GM18870 (cell line): ENCODE results near the gene RGSL1.

Source experiments
- ATAC-seq: cut with Tn5 transposase; IDR thresholded peaks from one replicate; pipeline ENCODE4 v1.9.1; 2021; ENCODE audit warnings: moderate library complexity; ENCODE audit not compliant: unreplicated experiment

RGSL1 gene

DNA sequence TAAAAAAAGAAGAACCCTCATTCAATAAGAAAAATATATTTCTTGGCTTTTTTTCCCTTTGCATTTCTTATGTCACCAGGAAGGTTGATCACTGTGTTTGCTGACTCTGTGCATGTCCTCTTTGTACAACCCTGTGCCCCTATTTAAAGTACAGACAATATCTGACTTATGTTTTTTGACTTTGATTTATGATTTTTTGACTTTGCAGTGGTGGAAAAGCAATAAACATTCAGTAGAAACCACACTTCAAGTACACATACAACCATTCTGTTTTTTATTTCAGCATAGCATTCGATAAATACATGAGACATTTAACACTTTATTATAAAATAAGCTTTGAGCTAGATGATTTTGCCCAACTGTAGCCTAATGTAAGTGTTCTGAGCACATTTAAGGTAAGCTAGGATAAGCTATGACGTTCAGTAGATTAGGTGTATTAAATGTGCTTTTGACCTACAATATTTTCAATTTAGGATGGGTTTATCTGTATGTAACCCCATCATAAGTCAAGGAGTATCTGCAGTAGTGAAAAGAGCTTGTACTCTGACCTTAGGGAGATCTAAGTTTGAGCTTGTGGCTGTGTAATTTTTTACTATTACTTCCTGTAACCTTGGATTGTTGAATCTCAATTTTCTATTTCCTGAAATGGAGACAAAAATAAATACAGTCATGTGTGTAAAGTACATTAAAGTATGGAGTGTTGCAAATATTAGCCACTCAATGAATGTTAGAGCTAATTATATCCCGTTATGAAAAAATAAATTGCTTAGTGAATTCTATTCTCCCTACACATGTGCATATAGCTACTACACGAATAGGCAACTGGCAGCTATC is 137.9 kb downstream of the RGSL1 start:
- ATAC-seq, result no peak

DNA sequence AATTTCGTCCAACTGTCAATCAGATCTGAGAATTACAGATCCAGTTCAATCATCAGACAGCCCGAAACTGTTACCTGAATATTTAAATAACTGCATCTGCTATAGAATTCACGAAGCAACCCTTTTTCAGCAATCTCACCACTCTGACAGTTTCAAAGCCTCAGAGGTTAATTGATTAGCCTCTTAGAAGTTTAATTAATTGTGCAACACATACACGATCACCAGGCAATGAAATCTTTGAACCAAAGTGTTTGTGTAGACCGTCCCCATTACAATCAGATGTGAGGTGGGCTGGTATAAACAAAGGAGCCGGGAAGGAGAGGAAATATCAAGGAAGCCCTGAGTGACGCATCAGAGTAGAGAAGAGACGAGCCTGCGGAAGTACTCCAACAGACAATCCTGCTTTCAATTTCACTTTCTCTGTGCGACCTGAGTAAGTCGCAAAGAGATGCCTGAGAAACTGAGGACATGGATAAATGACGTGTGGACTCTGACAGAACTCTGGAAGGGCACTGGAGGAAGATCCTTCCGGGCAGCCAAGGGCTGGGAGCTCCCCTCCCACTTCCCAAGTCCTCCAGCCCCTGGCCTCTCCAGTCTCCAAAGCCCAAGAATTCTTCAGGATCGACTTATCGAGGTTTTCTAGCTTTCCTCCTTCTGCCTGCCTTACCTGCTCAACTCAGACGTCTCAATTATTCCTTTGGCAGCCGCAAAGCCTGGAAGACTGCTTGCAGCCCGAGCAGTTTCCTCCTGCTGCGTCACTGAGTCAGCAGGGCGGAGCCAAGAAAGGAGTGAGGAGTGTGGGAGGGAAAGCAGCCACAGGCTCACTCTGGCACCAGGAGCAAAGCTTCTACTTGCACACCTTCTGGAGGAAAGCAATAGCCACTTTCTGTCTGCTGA is 138.8 kb downstream of the RGSL1 start, which contains the start of gene RNASEL:
Gene RNASEL (minus strand): TSS at position 757 of the 897 bp plus-strand sequence. CDS start 2,450 bp downstream, outside the sequence.
- peak; percentile 83 for ATAC-seq

DNA sequence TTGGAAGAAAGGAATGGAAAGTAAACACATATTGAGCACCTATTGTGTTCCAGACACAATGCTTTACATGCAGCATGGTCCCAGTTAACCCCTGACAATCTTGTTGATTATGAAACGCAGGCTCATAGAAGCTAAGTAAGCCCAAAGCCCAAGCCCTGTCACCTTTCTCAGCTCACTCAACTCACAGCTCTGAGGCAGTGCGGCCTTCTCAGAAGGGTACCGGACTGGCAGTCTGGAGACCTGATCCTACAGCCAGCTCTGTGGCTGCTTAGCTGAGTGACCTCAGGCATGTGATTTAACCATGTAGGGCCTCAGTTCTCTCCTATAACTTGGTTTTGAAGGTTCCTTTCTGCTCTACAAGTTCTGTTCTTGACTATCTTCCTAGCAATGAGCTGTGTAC is 139.6 kb downstream of the RGSL1 start:
- no peak for ATAC-seq

DNA sequence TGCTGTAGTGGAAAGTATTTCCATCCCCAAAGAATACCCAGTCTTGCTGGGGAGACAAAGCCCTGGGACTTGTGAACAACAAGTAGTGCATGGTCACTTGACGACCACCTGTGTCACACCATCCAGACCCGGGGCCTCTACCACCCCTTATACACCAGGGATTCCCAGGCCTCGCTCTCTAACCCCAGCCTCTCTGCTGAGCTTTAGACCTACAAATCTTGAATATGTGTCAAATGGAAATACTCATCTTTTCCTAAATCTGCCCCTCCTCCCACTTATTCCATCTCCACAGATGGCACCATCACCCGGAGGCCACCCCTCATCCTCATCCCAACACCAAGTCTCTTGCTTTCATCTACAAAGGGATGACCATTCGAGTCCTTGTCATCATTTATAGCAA is 140.0 kb downstream of the RGSL1 start:
- no peak for ATAC-seq

DNA sequence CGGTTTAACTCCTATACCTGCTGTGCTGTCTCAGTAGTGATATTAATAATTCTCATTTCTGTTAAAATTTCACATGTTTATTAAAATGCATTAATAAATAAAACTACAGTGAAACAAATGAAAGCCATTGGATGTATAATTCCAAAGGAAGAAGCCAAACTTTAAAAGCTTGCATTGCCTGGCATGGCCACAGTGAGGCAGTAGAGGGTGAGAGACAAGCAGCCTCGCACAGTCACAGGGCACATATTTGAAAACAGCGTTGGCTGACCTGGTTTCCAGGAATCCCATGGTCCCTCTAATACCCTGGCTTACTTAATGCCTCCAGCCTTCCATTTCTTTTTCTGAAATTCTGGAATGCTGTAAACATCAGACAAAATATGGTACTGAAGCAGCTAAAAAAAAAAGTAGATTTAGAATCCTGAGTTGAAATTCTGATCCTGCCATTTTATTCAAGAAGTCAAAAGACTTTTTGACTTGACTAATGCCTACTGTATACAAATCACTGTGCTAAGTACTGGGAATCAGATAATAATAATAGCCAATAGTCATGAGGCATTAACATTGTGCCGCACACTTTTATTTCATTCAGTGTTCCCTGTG is 145.8 kb downstream of the RGSL1 start:
- ATAC-seq, result no peak

DNA sequence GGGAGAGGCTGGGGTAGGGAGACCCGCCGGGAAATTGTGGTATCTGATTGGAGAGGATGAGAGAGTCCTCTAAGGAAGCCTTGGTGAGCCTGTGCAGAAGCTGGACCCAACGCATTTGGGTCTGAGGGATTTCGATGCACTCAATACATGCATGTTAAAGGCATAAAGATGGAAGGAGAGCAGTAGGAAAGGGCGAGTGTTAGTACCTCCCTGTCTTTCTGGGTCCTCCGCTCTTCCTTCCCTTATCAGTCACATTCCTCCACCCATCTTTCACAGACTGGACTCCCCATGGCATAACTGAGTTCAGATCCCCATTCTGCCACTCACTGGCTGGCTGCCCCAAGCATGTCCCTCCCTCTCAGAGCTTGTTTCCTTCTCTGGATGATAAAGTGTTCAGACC is 147.0 kb downstream of the RGSL1 start:
- ATAC-seq, result no peak

DNA sequence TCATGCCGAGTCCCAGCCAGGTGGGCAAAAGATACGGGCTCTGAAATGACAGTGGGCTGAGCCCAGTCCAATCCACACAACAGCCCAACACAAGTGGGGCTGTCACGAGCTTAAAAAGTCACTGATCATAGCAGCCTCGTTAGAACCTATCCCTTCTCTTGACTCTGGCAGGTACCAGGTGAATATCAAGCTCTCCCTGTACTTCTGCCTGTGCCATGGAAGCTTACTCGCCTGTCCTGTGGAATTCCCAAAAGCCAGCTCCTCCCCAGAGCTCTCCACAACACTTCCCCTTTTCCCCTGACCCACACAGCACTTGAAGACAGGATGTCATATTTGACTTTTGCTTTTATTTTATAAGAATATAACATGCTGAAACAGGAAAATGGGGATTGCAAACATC is 148.3 kb downstream of the RGSL1 start:
- no peak for ATAC-seq

DNA sequence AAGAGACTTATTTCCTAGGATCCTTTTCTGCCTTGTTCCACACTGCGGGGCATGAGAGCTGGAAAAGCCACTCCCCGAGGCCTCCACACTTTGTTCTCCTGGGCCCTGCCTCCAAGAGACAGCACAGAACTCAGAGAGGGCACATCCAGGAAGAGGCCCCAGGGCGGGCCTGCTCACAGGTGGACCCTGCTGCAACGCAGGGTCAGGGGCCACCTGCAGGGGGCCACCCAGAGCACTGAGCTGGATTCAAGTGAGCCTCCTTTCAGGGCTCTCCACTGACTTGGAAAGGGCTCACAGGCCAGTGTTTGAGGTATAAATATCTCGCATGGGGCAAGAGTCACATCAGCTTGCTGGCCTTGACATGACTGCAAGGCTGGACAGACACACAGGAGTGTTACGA is 149.4 kb downstream of the RGSL1 start:
- no peak for ATAC-seq

DNA sequence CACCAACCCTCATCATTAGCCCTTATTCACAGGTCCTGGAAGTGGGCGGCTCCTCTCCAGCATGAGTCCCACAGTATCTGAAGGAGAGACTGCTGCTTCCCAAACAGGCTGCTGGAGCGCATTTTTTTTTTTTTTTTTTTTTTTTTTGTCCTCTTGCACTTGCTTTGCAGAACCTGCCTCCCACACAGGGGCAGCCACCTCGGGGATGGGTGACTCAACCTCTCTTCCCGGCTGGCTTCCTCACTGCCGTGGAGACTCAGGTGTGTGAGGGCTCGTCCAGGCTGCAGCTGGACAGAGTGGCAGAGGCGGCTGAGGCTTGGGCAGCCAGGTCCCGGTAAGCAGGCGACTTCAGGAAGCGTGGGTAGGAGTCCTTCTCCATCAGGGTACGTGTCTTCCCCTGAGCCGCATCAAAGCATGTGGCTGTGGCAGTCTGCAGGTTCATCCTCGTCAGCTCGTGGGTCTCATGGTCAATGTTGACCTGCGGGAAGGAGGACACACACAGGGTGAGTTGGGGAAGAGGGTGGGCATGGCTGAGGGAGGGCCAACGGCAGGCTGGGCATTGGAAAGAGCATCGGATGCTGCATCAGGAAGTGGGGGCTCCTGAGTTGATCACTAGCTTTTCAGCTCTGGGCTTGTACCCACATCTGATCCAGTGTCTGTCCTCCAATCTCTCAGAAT is 150.2 kb downstream of the RGSL1 start:
- no peak for ATAC-seq

DNA sequence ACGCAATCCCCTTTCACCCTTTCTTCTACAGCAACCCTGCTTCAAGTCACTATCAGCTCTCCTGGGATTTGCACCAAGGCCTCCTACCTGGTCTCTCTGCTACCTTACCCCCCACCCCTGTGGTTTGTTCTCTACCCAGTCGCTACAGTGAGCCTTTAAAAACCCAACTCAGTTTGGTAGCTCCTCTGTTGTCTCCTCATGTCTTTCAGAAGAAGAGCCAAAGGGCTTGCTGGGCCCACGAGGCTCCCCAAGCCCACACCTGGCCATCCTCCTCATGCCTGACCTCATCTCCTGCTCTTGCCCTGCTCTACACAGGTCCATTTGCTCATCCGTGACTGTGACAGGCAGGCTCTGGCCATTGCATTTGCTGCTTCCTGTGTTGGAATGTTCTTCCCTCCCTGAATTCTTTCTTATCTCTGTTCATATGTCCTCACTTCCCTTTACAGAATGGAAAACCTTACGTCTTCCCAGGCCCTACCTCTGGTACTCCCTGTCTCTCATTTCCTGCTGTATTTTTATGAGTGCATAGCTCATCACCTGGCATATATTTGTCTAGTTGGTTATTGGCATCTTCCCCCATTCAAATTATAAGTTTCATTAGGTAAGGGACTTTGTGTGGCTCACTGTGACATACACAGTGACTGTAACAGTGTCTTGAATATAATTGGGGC is 150.9 kb downstream of the RGSL1 start:
- no peak for ATAC-seq

DNA sequence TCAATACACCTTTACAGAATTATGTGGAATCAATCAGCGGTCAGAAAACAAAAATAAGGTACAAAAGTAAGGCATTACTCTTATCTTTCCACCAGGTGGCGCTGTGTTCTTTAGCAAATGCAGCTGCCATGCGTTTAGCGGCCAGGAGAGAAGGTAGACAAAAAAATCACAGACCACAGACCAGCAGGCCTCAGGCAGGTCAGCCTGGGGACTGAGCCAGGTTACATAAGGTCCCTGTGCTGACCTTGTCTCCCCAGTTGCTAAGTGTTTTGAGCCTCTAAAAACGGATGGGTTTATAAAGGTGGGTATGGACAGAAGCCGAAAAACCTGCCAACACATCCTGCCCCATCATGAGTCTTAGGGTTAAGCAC is 151.5 kb downstream of the RGSL1 start:
- ATAC-seq, result no peak

DNA sequence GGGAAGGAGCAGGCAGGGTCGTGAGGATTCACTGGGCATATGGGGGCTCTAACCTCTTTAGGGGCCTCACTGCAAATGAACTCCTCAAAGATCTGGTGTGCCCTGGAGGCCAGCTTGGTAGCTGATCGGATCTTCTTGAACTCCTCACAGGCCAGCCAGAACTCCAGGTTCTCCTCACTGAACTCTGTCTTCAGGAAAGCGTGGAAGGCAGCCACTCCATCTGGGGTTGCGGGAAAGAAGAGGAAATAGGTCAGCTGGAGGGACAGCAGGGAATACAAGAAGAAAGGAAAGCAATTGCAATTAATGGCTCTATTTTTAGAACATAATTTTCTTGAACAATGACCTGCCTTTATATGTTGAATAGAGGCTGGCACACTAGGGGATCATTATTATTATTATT is 152.0 kb downstream of the RGSL1 start:
- no peak for ATAC-seq

DNA sequence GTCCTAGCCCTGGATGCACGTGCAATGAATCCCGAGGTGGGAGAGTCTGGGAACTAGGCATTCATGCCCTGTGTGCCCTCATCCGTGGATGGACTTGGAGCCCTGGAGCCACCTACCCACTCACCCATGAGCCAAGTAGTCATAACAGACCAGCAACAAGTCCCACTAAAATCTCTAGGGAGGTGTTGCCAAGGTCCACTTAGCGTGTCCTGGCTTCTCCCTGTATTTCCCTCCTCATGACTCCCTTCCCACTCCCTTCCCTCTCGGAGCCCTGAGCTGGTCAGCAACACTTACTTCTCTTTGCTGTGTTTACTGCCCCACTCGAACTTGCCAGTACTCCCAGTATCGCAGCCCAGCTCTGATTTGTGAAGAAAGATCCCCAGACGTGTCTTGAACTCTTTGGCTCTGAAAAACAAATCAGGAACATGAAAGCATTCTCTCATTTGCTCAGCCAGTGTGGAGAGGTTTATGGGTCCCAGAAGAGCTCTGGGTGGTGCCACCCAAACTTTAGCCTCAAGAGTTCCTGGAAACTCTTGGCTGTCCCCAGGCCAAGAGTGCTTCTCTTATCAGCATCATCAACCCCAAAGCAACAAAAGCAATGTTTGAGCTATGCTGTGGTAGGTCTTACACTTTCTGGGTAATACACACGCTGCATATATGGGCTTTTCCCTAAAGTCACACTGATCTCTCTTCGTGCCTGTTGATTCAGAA is 153.1 kb downstream of the RGSL1 start:
- no peak for ATAC-seq

DNA sequence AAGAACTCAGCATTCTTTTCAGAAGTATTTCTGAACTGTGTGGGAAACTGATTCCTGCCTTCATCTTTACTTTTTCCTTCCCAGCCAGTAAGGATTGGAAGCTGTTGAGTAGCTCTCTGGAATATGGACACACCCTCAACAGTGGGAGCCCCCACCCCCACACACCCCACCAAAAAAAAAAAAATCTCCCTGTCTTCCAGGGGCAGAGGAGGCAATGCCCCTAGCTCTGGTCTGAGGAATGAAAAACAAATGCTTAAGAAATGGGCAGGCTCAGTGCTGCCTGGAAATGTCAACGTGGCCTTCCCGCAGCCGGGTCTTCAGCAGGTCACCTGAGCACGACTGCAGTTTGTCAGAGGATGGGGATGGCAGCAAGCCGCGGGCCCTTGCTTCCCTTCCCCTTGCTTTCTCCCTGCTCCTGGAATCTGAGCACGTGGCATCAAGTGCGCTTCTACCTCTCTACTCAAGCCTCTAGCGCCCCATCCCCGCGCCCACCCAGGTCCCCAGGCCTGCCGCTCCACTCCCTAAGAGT is 153.8 kb downstream of the RGSL1 start:
- ATAC-seq, result no peak

DNA sequence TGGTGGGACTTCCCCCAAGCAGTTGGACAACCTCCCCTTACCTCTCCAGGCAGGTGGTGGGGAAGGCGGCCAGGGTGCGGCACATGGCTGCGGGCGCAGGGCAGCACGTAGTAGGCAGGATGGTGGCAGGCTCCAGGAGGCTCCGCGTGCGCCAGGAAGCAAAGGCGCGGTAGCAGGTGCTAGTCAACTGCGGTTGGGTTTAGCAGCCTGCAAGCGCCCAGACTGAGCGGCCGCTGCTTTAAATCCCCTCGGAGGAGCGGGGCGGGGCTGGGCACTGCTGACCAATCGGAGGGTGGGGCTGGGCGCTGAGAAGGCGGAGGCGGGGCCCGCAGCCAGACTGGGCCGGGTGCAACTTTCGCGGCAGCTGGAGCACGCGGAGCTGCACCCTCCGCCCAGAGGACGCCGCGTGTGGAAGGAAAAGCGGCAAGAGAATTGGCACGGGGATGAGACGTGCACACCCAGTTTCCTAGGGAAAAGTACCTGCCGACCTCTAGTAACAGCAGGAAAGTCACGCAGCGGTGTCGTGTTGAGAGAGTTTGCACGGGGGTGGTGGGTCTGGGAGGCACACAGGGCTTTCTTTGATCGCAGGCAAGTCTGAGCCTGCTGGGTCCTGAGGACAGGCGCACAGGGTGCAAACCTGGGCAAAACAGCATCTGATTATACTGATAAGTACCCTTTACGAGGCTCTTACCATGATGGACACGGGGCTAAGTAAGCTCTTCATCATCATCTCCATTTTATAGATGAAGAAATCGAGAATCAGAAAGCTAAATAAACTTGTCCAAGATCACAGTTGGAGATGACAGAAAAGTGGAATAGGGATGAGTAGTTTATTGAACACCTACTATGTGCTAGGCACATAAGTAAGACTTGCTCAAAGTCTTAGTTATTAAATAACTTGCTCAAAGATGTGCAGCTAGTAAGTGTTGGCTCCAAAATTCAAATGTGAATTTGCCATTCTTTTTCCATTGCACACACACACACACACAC is 154.5 kb downstream of the RGSL1 start, which contains the start of gene RGS16:
Gene RGS16 (minus strand): TSS at position 215 of the 990 bp plus-strand sequence. CDS start 130 bp downstream, at position 85.
- ATAC-seq, result peak; percentile 60

DNA sequence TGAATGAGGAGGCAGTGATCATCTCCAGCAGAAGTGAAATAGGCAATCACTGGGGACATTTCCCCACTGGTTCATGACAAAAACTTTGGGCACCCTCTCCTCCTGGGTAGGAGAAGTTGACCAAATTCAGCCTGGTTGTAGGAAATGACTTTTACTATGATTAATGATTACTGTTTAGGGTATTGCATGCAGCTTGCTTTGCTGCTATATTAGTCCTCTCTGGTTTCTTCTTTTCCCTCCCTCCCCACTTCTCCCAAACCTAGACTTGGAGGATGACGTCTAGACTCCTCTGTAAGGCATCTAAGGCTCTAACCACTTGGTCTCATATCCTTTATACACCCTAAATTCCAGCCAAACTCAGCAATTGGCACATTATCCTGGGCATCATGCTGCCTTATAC is 157.6 kb downstream of the RGSL1 start:
- ATAC-seq, result no peak

DNA sequence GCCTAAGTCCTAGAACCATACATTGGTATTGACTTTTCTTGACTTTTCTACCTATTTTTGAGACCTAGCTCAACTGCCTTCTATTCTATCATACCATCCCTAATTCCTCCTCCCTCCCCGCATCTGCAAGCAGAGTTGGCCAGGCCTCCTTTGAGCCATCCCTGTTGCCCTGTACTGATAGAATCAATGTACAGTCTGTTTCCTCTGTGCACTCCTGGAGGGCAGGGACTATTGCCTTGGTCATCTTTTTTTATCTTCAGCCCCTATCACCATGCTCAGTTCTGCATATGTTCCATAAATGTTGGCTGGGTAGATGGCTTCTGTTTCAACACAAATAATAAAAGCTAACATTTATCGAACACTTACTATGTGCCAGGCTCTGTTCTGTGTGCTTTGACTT is 158.3 kb downstream of the RGSL1 start:
- no peak for ATAC-seq
